GM18519 (cell line): ENCODE results near the gene KRT222.

Experiments used
- ATAC-seq: cut with Tn5 transposase; IDR thresholded peaks from one replicate; pipeline ENCODE4 v1.9.1; 2021; ENCODE audit warnings: mild to moderate bottlenecking, moderate library complexity; ENCODE audit not compliant: unreplicated experiment, low FRiP score

The KRT222 gene

DNA sequence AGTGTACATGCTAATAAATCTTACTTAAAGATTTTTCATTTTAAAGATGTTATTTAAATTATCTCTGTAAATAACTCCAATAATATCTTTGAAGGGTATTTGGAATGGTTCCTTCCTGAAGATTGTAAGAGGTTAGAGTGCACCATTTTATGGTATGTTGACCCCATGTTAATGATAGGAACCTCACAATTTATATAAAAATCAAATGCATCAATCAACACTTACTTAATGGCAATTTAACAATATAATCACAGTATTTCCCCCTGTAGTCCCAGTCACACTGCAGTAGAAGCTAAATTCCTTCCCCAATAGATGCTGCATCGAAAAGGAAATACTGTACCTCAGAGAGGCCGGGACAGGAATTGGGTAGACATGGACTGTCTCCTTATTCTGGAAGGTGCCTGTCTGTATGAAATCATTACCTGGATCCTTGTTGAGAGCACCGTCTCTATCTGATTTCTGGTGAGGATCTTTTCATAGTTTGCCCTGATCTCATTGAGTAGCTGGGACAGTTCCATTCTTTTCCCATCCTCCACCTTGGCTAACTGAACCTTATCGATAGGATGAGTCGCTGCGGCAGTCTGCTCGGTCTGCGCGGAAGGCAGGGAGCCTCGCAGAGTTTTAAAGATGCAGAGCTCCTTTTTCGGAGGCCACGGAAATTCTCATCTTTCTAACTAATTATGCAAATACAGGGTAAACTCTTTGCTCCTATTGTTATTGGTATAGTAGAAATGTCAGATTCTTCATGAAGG lies at the start of gene KRT222:
TSS of gene KRT222 (minus strand) at position 596 of the 752 bp plus-strand sequence. CDS start at position 518, 78 bp downstream.
- no peak for ATAC-seq

GRCh38 chr17:40714473-40714872 lies 49.5 kb upstream of the KRT222 start:
- ATAC-seq, result no peak

DNA sequence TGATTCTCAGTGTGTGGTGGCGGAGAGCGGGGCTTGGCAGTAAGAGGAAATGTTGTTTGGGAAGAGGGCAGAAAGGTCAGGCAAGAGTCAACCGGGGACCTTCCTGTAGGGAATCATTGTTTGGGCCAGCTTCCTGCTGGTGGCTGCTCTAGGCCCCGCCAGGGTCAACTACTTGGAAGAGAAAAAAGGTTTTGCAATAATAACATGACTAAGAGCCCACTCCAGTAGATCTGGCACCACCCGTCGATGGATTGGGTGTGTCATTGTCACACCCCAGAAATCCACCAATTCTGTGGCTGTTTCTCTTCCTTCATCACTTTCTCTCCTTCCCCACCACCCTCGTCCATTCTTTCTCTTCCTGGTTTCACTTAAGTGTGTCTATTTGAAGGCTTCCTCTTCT lies 42.8 kb upstream of the KRT222 start:
- ATAC-seq, result no peak

- ATAC-seq, result no peak
Measured at GRCh38 chr17:40705584-40705983, 40.6 kb upstream of the KRT222 start.

DNA sequence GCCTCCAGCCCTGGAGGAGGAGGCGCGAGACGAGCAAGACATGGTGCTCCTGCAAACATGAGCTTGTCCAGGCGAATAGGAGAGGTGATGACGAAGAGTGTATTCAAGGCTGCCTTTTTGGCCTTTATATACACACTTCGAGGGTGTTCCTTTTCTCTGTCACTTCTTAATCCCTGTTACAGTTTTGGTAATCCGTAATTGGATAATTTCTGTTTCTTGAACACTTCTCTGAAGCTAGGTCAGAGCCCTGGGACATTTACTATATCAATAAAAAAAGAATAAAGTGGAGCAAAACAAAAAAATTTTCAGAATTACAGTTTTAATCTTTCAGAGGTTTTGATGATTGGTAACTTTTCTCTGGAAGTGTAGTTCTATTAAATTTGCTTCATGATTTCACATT lies 38.7 kb upstream of the KRT222 start, which contains the start of gene KRT24:
TSS of gene KRT24 (minus strand) at position 101 of the 400 bp plus-strand sequence. CDS start at position 42, 59 bp downstream.
- no peak for ATAC-seq

GRCh38 chr17:40702271-40702670 lies 37.3 kb upstream of the KRT222 start:
- ATAC-seq, result no peak

- no peak for ATAC-seq
Measured at GRCh38 chr17:40699853-40700252, 34.9 kb upstream of the KRT222 start.

DNA sequence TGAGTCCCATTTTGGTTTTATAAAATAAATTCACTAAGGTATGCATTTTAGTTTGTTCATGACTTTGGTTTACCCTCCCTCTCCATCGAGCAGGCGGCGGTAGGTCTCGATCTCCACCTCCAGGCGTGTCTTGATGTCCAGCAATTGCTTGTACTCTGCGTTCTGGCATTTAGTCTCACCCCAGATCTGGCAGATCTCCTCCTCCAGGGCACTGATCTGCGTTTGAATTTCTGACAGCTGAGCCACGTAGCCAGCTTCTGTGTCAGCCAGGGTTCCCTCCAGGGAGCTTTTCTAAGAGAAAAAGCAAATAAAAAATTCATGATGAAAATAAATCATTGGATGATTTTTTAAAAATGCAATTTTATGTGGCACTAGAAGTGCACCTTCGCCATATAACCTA lies 34.4 kb upstream of the KRT222 start:
- ATAC-seq, result no peak

- no peak for ATAC-seq
Measured at GRCh38 chr17:40697297-40697696, 32.3 kb upstream of the KRT222 start.

DNA sequence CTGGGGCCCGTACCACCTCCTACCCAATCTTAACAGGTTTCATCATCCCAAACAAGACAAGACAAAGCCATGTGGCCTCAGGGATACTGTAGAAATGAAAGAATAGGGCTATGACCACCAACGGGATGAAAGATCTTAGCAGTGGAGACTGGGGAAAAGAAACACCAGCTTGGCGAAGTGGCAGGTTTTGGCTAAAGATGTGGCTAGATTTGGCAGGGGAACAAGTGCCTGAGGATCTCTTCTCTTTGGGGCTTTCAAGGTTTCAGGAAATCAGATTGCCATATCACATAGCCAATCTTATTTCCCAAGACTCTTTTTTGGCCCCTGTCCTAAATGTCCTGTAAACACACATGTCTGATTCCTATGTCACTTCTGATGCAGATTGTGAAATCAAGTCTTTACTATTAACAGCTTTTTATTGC lies 31.7 kb upstream of the KRT222 start:
- no peak for ATAC-seq

- no peak for ATAC-seq
Measured at GRCh38 chr17:40695874-40696472, 31.0 kb upstream of the KRT222 start.

- ATAC-seq, result no peak
Measured at GRCh38 chr17:40694584-40694983, 29.6 kb upstream of the KRT222 start.

- ATAC-seq, result no peak
Measured at GRCh38 chr17:40687106-40687505, 22.1 kb upstream of the KRT222 start.

GRCh38 chr17:40686192-40686591 lies 21.2 kb upstream of the KRT222 start:
- no peak for ATAC-seq

- ATAC-seq, result no peak
Measured at GRCh38 chr17:40680998-40681397, 16.0 kb upstream of the KRT222 start.

GRCh38 chr17:40679523-40679907 lies 14.5 kb upstream of the KRT222 start:
- no peak for ATAC-seq

GRCh38 chr17:40678902-40679522 lies 14.0 kb upstream of the KRT222 start:
- ATAC-seq, result no peak

DNA sequence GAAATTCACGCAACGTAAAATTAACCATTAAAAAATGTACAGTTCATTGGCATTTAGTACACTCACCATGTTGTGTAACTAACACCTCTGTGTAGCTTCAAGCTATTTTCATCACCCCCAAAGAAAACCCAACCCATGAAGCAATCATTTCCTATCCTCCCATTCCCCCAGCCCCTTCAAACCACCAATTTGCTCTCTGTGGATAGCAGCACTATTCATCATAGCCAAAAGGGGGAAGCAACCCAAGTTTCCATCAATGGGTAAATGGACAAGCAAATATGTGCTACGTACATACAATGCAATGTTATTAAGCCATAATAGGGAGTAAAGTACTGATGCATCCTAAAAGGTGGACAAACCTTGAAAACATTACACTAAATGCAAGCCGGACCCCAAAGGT lies 10.9 kb upstream of the KRT222 start:
- no peak for ATAC-seq

GRCh38 chr17:40672654-40673053 lies 7.7 kb upstream of the KRT222 start:
- no peak for ATAC-seq

DNA sequence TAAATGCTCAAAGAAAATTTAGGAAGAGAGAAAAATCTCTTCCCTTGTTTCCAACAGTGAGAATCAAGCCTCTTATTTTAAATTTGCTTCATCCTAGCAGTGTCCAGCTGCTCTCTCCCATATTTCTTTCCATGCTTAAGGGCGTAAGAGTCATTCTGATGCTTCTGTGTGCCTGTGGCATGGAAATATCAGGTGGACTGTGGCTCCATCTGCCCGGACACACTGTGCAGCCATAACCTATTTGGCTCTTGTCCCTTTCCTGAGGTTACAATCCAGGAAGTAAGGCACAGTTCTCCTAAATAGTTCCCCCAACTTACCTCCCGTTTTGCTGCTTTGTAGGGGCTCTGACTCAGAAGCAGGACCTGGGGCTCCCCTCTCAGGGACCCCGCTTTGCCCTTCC lies 6.3 kb upstream of the KRT222 start:
- ATAC-seq, result no peak

- no peak for ATAC-seq
Measured at GRCh38 chr17:40666331-40666730, 1.4 kb upstream of the KRT222 start.

- ATAC-seq, result no peak
Measured at GRCh38 chr17:40663252-40663651, 1.7 kb downstream of the KRT222 start.
